Activated naive CD8-positive, alpha-beta T cell treated with anti-CD3 and anti-CD28 coated beads, Interleukin-2, amount 50 U/mL, for 24 hours (primary cell): Measurements from ENCODE around the gene BBS10.
A peak's percentile ranks its signal among the peaks of the same experiment; 100 is the strongest.
"Not testable (repeated sequence)": the region's sequence is repeated elsewhere in the genome, so short reads cannot be mapped to it uniquely, and the experiment has no call there.

Source experiments
- ATAC-seq: fragments of 150-1000 bp; cut with Tn5 transposase; one replicate; pipeline ENCODE4 v1.10.0; 2021
- DNase-seq: peaks from one replicate; pipeline ENCODE4 v3.0.0; 2021
- H3K27ac Mint-ChIP-seq: one replicate; pipeline ENCODE4 v1.8.0; 2021; ENCODE audit warnings: mild to moderate bottlenecking, mixed read lengths
- H3K27me3 Mint-ChIP-seq: one replicate; pipeline ENCODE4 v1.8.0; 2021; ENCODE audit warnings: mixed read lengths
- H3K36me3 Mint-ChIP-seq: one replicate; pipeline ENCODE4 v1.8.0; 2021; ENCODE audit warnings: low read depth, mixed read lengths
- H3K4me1 Mint-ChIP-seq: one replicate; pipeline ENCODE4 v1.8.0; 2021; ENCODE audit warnings: mixed read lengths
- H3K4me3 Mint-ChIP-seq: one replicate; pipeline ENCODE4 v1.8.0; 2021; ENCODE audit warnings: mild to moderate bottlenecking, moderate library complexity, mixed read lengths
- H3K9me3 Mint-ChIP-seq: one replicate; pipeline ENCODE4 v1.8.0; 2021; ENCODE audit warnings: mixed read lengths

BBS10 gene

GRCh38 chr12:76346798-76347420 is 1.3 kb downstream of the BBS10 start:
- Mint-ChIP-seq H3K27me3 (no peaks in the 10 kb centered on the region), H3K36me3 (peaks cover 2% of the 10 kb centered on the region), H3K4me1 (peaks cover 30% of the 10 kb centered on the region), H3K27ac (peak overlapping the region; percentile 89), H3K4me3 (peak overlapping the region; percentile 87), H3K9me3 (no peaks in the 10 kb centered on the region)
- ATAC-seq (peak; percentile 8), DNase-seq (no peak)

GRCh38 chr12:76346236-76346635 is 2.0 kb downstream of the BBS10 start:
- Mint-ChIP-seq H3K4me3 (no peak overlapping the region), H3K27me3 (no peaks in the 10 kb centered on the region), H3K4me1 (peaks cover 36% of the 10 kb centered on the region), H3K27ac (peak overlapping the region; percentile 89), H3K36me3 (peaks cover 2% of the 10 kb centered on the region), H3K9me3 (no peaks in the 10 kb centered on the region)
- DNase-seq (no peak), ATAC-seq (no peak)

DNA sequence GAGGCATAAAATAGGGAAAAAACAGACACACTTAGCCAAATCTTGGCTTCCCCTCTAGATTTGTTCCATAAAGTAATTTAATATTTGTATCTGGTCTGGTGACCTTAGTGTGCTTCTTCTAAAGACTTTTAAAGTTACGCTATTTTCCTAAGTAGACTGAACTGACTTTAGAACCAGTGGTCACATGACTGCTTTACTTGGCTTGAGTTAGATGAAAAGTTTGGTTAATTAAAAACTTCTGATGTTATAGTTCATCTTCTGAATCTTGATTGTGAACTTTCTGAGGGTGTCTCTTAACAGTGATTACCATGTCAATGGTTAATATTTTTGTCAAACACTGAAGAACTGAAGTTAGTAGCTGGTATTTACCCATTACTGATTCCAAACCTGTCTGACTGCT is 2.6 kb downstream of the BBS10 start:
- no peaks in the 10 kb centered on the region for H3K27me3 Mint-ChIP-seq
- peaks cover 38% of the 10 kb centered on the region for H3K4me1 Mint-ChIP-seq
- no peak for ATAC-seq
- no peak overlapping the region for H3K27ac Mint-ChIP-seq
- H3K4me3 Mint-ChIP-seq = no peak overlapping the region
- DNase-seq = no peak
- peaks cover 2% of the 10 kb centered on the region for H3K36me3 Mint-ChIP-seq
- no peaks in the 10 kb centered on the region for H3K9me3 Mint-ChIP-seq

GRCh38 chr12:76341436-76342030 is 6.7 kb downstream of the BBS10 start:
- ATAC-seq (no peak), DNase-seq (no peak)
- Mint-ChIP-seq H3K27ac (no peak overlapping the region), H3K4me1 (peaks cover 21% of the 10 kb centered on the region), H3K36me3 (peaks cover 1% of the 10 kb centered on the region), H3K9me3 (no peaks in the 10 kb centered on the region), H3K4me3 (no peak overlapping the region), H3K27me3 (no peaks in the 10 kb centered on the region)

- Mint-ChIP-seq H3K9me3 (no peaks in the 10 kb centered on the region), H3K4me3 (no peak overlapping the region), H3K27ac (no peak overlapping the region), H3K27me3 (peaks cover 3% of the 10 kb centered on the region), H3K36me3 (no peaks in the 10 kb centered on the region), H3K4me1 (peaks cover 14% of the 10 kb centered on the region)
- no peak for ATAC-seq
- DNase-seq = no peak
Measured at GRCh38 chr12:76340680-76341435, 7.4 kb downstream of the BBS10 start.

GRCh38 chr12:76337583-76337982 is 10.6 kb downstream of the BBS10 start:
- DNase-seq (no peak), ATAC-seq (no peak)
- H3K27me3 Mint-ChIP-seq = peaks cover 6% of the 10 kb centered on the region
- H3K9me3 Mint-ChIP-seq = no peaks in the 10 kb centered on the region
- H3K27ac Mint-ChIP-seq = no peak overlapping the region
- no peaks in the 10 kb centered on the region for H3K36me3 Mint-ChIP-seq
- H3K4me3 Mint-ChIP-seq = no peak overlapping the region
- H3K4me1 Mint-ChIP-seq = peaks cover 9% of the 10 kb centered on the region

DNA sequence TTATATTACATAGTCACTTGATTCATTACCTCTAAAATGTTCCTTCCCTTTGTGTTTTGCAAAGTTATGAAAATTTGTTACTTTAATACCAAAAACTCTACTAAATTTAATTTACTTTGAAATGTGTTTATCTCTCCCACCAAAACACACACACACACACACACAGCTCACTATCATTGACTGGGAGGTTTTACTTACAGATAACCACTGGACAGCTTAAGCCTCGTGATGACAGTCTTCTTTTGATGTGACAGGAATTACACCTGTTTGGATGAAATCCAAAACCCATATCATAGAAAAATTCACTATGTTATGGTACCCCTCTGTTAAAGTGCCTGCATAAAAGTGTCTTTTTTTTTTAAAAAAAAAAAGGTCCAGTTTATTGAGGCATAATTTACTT is 15.6 kb downstream of the BBS10 start:
- Mint-ChIP-seq H3K27ac (no peak overlapping the region), H3K27me3 (peaks cover 21% of the 10 kb centered on the region), H3K4me3 (no peak overlapping the region), H3K36me3 (no peaks in the 10 kb centered on the region), H3K4me1 (no peaks in the 10 kb centered on the region), H3K9me3 (no peaks in the 10 kb centered on the region)
- ATAC-seq (no peak), DNase-seq (no peak)

DNA sequence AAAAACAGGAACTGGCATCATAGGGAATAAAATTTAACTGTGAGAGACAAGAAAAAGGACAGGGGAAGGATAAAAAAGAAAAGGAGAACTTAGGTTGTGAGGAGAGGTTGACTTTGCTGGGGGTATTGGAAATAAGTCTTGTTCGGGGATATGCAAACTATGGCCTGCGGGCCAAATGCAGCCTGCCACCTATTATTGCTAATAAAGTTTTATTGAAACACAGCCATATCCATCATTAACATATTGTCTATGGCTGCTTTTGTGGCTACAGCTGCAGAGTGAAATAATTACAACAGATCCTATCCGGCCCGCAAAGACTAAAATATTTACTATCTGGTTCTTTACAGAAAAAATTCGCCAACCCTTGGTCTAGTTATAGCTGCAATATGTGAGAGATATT is 18.6 kb downstream of the BBS10 start:
- no peaks in the 10 kb centered on the region for H3K4me1 Mint-ChIP-seq
- ATAC-seq (no peak), DNase-seq (no peak)
- peaks cover 20% of the 10 kb centered on the region for H3K27me3 Mint-ChIP-seq
- H3K4me3 Mint-ChIP-seq = no peak overlapping the region
- no peak overlapping the region for H3K27ac Mint-ChIP-seq
- H3K36me3 Mint-ChIP-seq = no peaks in the 10 kb centered on the region
- no peaks in the 10 kb centered on the region for H3K9me3 Mint-ChIP-seq

GRCh38 chr12:76329159-76329558 is 19.1 kb downstream of the BBS10 start:
- no peaks in the 10 kb centered on the region for H3K4me1 Mint-ChIP-seq
- H3K4me3 Mint-ChIP-seq = no peak overlapping the region
- no peaks in the 10 kb centered on the region for H3K36me3 Mint-ChIP-seq
- peaks cover 20% of the 10 kb centered on the region for H3K27me3 Mint-ChIP-seq
- no peak for DNase-seq
- no peak overlapping the region for H3K27ac Mint-ChIP-seq
- H3K9me3 Mint-ChIP-seq = no peaks in the 10 kb centered on the region
- no peak for ATAC-seq

GRCh38 chr12:76319595-76320319 is 28.5 kb downstream of the BBS10 start:
- H3K9me3 Mint-ChIP-seq, ATAC-seq, DNase-seq, H3K36me3 Mint-ChIP-seq, H3K27ac Mint-ChIP-seq, H3K4me1 Mint-ChIP-seq, H3K4me3 Mint-ChIP-seq: not testable (repeated sequence)
- peaks cover 12% of the 10 kb centered on the region for H3K27me3 Mint-ChIP-seq

DNA sequence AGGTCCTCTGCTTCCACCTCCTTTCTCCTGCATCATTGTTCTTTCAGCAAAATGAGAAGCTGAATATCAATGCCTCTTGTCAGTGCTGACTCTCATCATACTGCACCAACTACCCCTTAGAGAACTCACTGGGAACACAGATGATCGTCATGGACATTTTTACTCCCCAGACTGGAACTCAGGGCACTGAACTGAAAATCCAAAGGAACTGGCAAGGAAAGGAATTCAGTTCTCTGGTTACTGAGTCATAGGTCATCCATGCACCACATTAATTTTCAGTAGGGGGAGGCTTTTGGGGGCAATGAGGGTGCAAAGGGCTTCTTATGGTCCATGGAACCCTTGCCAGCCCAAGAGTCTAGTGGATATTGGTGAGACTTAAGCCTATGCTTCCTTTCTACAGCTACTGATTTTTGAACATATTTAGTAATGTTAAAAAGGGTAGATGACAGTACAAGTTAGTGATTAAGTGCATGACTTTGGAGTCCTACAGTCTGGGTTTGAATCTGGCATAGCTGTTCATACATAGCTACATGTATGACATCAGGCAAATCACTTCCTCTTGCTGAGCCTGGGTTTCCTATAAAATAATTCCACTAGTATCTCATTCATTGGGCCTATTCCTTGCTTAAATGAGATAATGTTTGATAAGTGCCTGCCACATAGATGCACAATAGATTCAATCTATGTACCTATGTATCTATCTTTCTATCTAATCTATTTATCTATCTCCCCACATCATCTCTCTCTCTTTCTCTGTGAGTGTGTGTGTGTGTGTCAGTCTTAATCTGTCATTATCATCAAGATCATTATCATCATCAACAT is 29.2 kb downstream of the BBS10 start:
- no peaks in the 10 kb centered on the region for H3K4me1 Mint-ChIP-seq
- no peaks in the 10 kb centered on the region for H3K9me3 Mint-ChIP-seq
- no peaks in the 10 kb centered on the region for H3K36me3 Mint-ChIP-seq
- no peak overlapping the region for H3K4me3 Mint-ChIP-seq
- H3K27ac Mint-ChIP-seq = no peak overlapping the region
- peaks cover 12% of the 10 kb centered on the region for H3K27me3 Mint-ChIP-seq
- no peak for ATAC-seq
- DNase-seq = no peak

- H3K4me1 Mint-ChIP-seq = no peaks in the 10 kb centered on the region
- H3K36me3 Mint-ChIP-seq = no peaks in the 10 kb centered on the region
- no peak for ATAC-seq
- DNase-seq = no peak
- H3K4me3 Mint-ChIP-seq = no peak overlapping the region
- H3K27ac Mint-ChIP-seq = no peak overlapping the region
- H3K27me3 Mint-ChIP-seq = peaks cover 12% of the 10 kb centered on the region
- no peaks in the 10 kb centered on the region for H3K9me3 Mint-ChIP-seq
Measured at GRCh38 chr12:76317976-76318375, 30.2 kb downstream of the BBS10 start.

GRCh38 chr12:76316468-76316867 is 31.7 kb downstream of the BBS10 start:
- H3K4me3 Mint-ChIP-seq = no peak overlapping the region
- no peak overlapping the region for H3K27ac Mint-ChIP-seq
- H3K4me1 Mint-ChIP-seq = no peaks in the 10 kb centered on the region
- no peaks in the 10 kb centered on the region for H3K9me3 Mint-ChIP-seq
- no peak for ATAC-seq
- H3K36me3 Mint-ChIP-seq = no peaks in the 10 kb centered on the region
- no peak for DNase-seq
- peaks cover 19% of the 10 kb centered on the region for H3K27me3 Mint-ChIP-seq

DNA sequence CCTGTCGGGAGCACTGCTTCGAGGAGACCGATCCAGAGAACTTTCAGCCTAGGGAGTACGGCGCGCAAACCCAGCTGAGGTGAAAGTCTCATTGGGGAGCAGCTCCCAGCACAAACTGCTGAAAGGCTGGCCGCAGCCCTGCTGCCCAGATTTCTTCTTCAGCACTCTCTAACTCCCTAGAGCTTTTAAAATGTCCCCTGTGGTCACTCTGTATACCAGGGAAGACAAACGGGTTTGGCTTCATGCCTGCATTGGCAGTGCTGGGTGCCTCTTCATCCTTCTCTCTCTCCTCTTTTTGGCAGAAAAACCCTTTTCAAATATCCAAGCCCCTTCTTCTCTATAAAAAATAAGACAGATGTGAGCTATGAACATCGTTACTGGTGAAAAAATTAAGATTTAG is 34.9 kb downstream of the BBS10 start:
- no peaks in the 10 kb centered on the region for H3K4me1 Mint-ChIP-seq
- no peaks in the 10 kb centered on the region for H3K36me3 Mint-ChIP-seq
- H3K4me3 Mint-ChIP-seq = no peak overlapping the region
- H3K27me3 Mint-ChIP-seq = peaks cover 20% of the 10 kb centered on the region
- H3K9me3 Mint-ChIP-seq = no peaks in the 10 kb centered on the region
- DNase-seq (no peak), ATAC-seq (no peak)
- H3K27ac Mint-ChIP-seq = no peak overlapping the region
